Activated B cell treated with CpG ODN at 0.5 μM for 24 hours (primary cell): ENCODE results near the gene PRPF6. TPM values are rescaled to one million over a fixed set of nuclear protein-coding genes. Genes with fewer than 3 reads are reported as not detected.
"Not testable (repeated sequence)": the region's sequence is repeated elsewhere in the genome, so short reads cannot be mapped to it uniquely, and the experiment has no call there.

Source experiments
- ATAC-seq: fragments of 200-7000 bp; cut with Tn5 transposase; one replicate; pipeline ENCODE4 v1.10.0; 2021; ENCODE audit warnings: low read depth, mild to moderate bottlenecking, moderate library complexity
- CTCF ChIA-PET: fragments of 350-600 bp; sonication (Branson Sonifier 250); formaldehyde crosslinking; loops from one replicate; lab custom pipeline; 2021; ENCODE audit warnings: antibody characterized with exemption; lab: Charles Lee
- POLR2A ChIA-PET: fragments of 350-600 bp; sonication (Branson Sonifier 250); formaldehyde crosslinking; loops from one replicate; lab custom pipeline; 2021; ENCODE audit warnings: antibody characterized with exemption; lab: Charles Lee
- DNase-seq: peaks from one replicate; pipeline ENCODE4 v3.0.0; 2022
- H3K27ac Mint-ChIP-seq: one replicate; pipeline ENCODE4 v1.8.0; 2020; ENCODE audit warnings: mixed read lengths
- H3K27me3 Mint-ChIP-seq: one replicate; pipeline ENCODE4 v1.8.0; 2021; ENCODE audit warnings: mixed read lengths
- H3K36me3 Mint-ChIP-seq: one replicate; pipeline ENCODE4 v1.8.0; 2021; ENCODE audit warnings: low read depth, mixed read lengths
- H3K4me1 Mint-ChIP-seq: one replicate; pipeline ENCODE4 v1.8.0; 2021; ENCODE audit warnings: mixed read lengths
- H3K4me3 Mint-ChIP-seq: one replicate; pipeline ENCODE4 v1.8.0; 2020; ENCODE audit warnings: mild to moderate bottlenecking, mixed read lengths
- H3K9me3 Mint-ChIP-seq: one replicate; pipeline ENCODE4 v1.8.0; 2020; ENCODE audit warnings: mixed read lengths
- CTCF ChIP-seq: fragments of 200-600 bp; IDR thresholded peaks from one replicate; pipeline ENCODE4 v1.8.0; 2022; ENCODE audit warnings: antibody characterized with exemption, mild to moderate bottlenecking
- intact Hi-C: fragments of 100-400 bp; cut with micrococcal nuclease; formaldehyde crosslinking; loops from one replicate; pipeline ENCODE4 v1.15.1; 2024
- total RNA-seq: library from RNA; stranded (reverse); gene quantifications from 2 replicates; pipeline ENCODE4 v1.2.3, GENCODE V29; 2022

Gene PRPF6
- total RNA-seq, 1 donor from 2014 or later = 75.8 TPM

GRCh38 chr20:64009811-64010387, 29.0 kb downstream of the PRPF6 start:
- POLR2A ChIA-PET = no interaction called here
- intact Hi-C loops = no loop called here
- ATAC-seq = no peak
- CTCF ChIA-PET = no interaction called here
- Mint-ChIP-seq H3K4me1 (peaks cover 3% of the 10 kb centered on the region), H3K36me3 (peaks cover 71% of the 10 kb centered on the region), H3K27me3 (no peaks in the 10 kb centered on the region), H3K9me3 (no peaks in the 10 kb centered on the region), H3K4me3 (no peak overlapping the region), H3K27ac (no peak overlapping the region)
- no peak for DNase-seq
- TF ChIP-seq CTCF = no peak

- DNase-seq (no peak), ATAC-seq (no peak)
- H3K9me3 Mint-ChIP-seq = no peaks in the 10 kb centered on the region
- peaks cover 71% of the 10 kb centered on the region for H3K36me3 Mint-ChIP-seq
- ChIA-PET POLR2A (no interaction called here), CTCF (no interaction called here)
- H3K4me1 Mint-ChIP-seq = peaks cover 3% of the 10 kb centered on the region
- no peaks in the 10 kb centered on the region for H3K27me3 Mint-ChIP-seq
- H3K4me3 Mint-ChIP-seq = no peak overlapping the region
- no peak overlapping the region for H3K27ac Mint-ChIP-seq
- intact Hi-C loops = no loop called here
- no peak for TF ChIP-seq CTCF
Measured at GRCh38 chr20:64010711-64011237, 29.8 kb downstream of the PRPF6 start.

GRCh38 chr20:64011366-64011779, 30.4 kb downstream of the PRPF6 start:
- intact Hi-C loops = no loop called here
- no peak for TF ChIP-seq CTCF
- Mint-ChIP-seq H3K27me3 (no peaks in the 10 kb centered on the region), H3K9me3 (no peaks in the 10 kb centered on the region), H3K4me3 (no peak overlapping the region), H3K4me1 (peaks cover 3% of the 10 kb centered on the region), H3K36me3 (peaks cover 68% of the 10 kb centered on the region), H3K27ac (no peak overlapping the region)
- no peak for ATAC-seq
- ChIA-PET POLR2A (no interaction called here), CTCF (no interaction called here)
- no peak for DNase-seq

- H3K4me1 Mint-ChIP-seq, intact Hi-C loops, POLR2A ChIA-PET, H3K27ac Mint-ChIP-seq, DNase-seq, H3K9me3 Mint-ChIP-seq, H3K27me3 Mint-ChIP-seq, CTCF ChIA-PET, H3K4me3 Mint-ChIP-seq, ATAC-seq: not testable (repeated sequence)
- H3K36me3 Mint-ChIP-seq = peaks cover 67% of the 10 kb centered on the region
Measured at GRCh38 chr20:64012385-64013154, 31.6 kb downstream of the PRPF6 start.

- no peak for TF ChIP-seq CTCF
- CTCF ChIA-PET = no interaction called here
- intact Hi-C loops = no loop called here
Measured at GRCh38 chr20:64015635-64016034, 34.7 kb downstream of the PRPF6 start.

More at GRCh38 chr20:64015635-64016034, 34.7 kb downstream of the PRPF6 start:
- H3K36me3 Mint-ChIP-seq = peaks cover 63% of the 10 kb centered on the region
- no peaks in the 10 kb centered on the region for H3K27me3 Mint-ChIP-seq
- DNase-seq (no peak), ATAC-seq (no peak)
- POLR2A ChIA-PET = no interaction called here
- H3K9me3 Mint-ChIP-seq = no peaks in the 10 kb centered on the region
- no peak overlapping the region for H3K4me3 Mint-ChIP-seq
- peaks cover 3% of the 10 kb centered on the region for H3K4me1 Mint-ChIP-seq
- H3K27ac Mint-ChIP-seq = no peak overlapping the region
